Loucy (cell line): ENCODE measurements around the gene FANCE.

Experiments
- H2AFZ ChIP-seq: fragments of 200-600 bp; sonication (generic); 2 replicates; pipeline ENCODE4 v1.6.0; 2016; ENCODE audit warnings: antibody characterized with exemption, mild to moderate bottlenecking, low read length, moderate library complexity
- H3F3A ChIP-seq: fragments of 200-600 bp; 2 replicates; pipeline ENCODE4 v1.6.0; 2016; ENCODE audit warnings: antibody characterized with exemption, low read depth, mild to moderate bottlenecking
- H3K27me3 ChIP-seq: fragments of 200-600 bp; sonication (generic); 2 replicates; pipeline ENCODE4 v1.6.1; 2014; ENCODE audit warnings: low read length, mild to moderate bottlenecking; ENCODE audit not compliant: insufficient read depth, poor library complexity, severe bottlenecking
- H3K36me3 ChIP-seq: fragments of 200-600 bp; sonication (generic); 2 replicates; pipeline ENCODE4 v1.6.1; 2016; ENCODE audit warnings: low read length; ENCODE audit not compliant: insufficient read depth
- H3K4me1 ChIP-seq: fragments of 200-600 bp; sonication (generic); 2 replicates; pipeline ENCODE4 v1.5.1; 2014; ENCODE audit warnings: low read length, mild to moderate bottlenecking; ENCODE audit not compliant: insufficient read depth, poor library complexity, severe bottlenecking
- H3K4me2 ChIP-seq: fragments of 200-600 bp; sonication (generic); 2 replicates; pipeline ENCODE4 v1.6.0; 2014; ENCODE audit warnings: antibody characterized with exemption, low read length, low read depth, mild to moderate bottlenecking; ENCODE audit not compliant: poor library complexity, severe bottlenecking
- H3K4me3 ChIP-seq: fragments of 200-600 bp; sonication (generic); 2 replicates; pipeline ENCODE4 v1.5.1; 2014; ENCODE audit warnings: low read length, mild to moderate bottlenecking, mixed read lengths; ENCODE audit not compliant: poor library complexity, severe bottlenecking
- H3K79me2 ChIP-seq: fragments of 200-600 bp; sonication (generic); 2 replicates; pipeline ENCODE4 v1.6.1; 2014; ENCODE audit warnings: low read length; ENCODE audit not compliant: insufficient read depth
- H3K9ac ChIP-seq: fragments of 200-600 bp; sonication (generic); 2 replicates; pipeline ENCODE4 v1.6.0; 2014; ENCODE audit warnings: mild to moderate bottlenecking, low read depth, low read length, moderate library complexity; ENCODE audit not compliant: poor library complexity, severe bottlenecking
- H3K9me2 ChIP-seq: fragments of 200-600 bp; sonication (generic); replicated peaks from 2 replicates; pipeline ENCODE4 v1.6.1; 2016; ENCODE audit warnings: low read depth, low read length, mixed read lengths
- H3K9me3 ChIP-seq: fragments of 200-600 bp; sonication (generic); 2 replicates; pipeline ENCODE4 v1.6.1; 2014; ENCODE audit warnings: mild to moderate bottlenecking, antibody characterized with exemption, low read length, low read depth; ENCODE audit not compliant: insufficient read depth
- H4K20me1 ChIP-seq: fragments of 200-600 bp; sonication (generic); 2 replicates; pipeline ENCODE4 v1.6.0; 2014; ENCODE audit warnings: antibody characterized with exemption, low read length, mild to moderate bottlenecking; ENCODE audit not compliant: insufficient read depth, poor library complexity, severe bottlenecking
- EZH2phosphoT487 ChIP-seq: fragments of 200-600 bp; IDR thresholded peaks from 2 replicates; pipeline ENCODE4 v1.6.1; 2018; ENCODE audit warnings: antibody characterized with exemption, mild to moderate bottlenecking, moderate library complexity, borderline replicate concordance
- TF ChIP-seq, protein P1 (sequence below): fragments of 200-600 bp; sonication (generic); conservative IDR thresholded peaks from 2 replicates; pipeline ENCODE4 v1.5.1; 2014; ENCODE audit warnings: mild to moderate bottlenecking, antibody characterized with exemption, low read length

FANCE gene

GRCh38 chr6:35473075-35473849 lies 21.1 kb downstream of the FANCE start:
- no peaks in the 10 kb centered on the region for H3K9me3 ChIP-seq
- peaks cover 51% of the 10 kb centered on the region for H3K79me2 ChIP-seq
- H3K4me2 ChIP-seq = peak overlapping the region; percentile 89
- no peaks in the 10 kb centered on the region for H3K9me2 ChIP-seq
- H3K36me3 ChIP-seq = peaks cover 45% of the 10 kb centered on the region
- H3K4me1 ChIP-seq = peaks cover 24% of the 10 kb centered on the region
- TF ChIP-seq, protein P1, sequence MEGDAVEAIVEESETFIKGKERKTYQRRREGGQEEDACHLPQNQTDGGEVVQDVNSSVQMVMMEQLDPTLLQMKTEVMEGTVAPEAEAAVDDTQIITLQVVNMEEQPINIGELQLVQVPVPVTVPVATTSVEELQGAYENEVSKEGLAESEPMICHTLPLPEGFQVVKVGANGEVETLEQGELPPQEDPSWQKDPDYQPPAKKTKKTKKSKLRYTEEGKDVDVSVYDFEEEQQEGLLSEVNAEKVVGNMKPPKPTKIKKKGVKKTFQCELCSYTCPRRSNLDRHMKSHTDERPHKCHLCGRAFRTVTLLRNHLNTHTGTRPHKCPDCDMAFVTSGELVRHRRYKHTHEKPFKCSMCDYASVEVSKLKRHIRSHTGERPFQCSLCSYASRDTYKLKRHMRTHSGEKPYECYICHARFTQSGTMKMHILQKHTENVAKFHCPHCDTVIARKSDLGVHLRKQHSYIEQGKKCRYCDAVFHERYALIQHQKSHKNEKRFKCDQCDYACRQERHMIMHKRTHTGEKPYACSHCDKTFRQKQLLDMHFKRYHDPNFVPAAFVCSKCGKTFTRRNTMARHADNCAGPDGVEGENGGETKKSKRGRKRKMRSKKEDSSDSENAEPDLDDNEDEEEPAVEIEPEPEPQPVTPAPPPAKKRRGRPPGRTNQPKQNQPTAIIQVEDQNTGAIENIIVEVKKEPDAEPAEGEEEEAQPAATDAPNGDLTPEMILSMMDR = no peak
- TF ChIP-seq EZH2phosphoT487 = no peak
- no peak overlapping the region for H2AFZ ChIP-seq
- H3K4me3 ChIP-seq = no peak overlapping the region
- H4K20me1 ChIP-seq = peaks cover 57% of the 10 kb centered on the region
- no peak overlapping the region for H3K9ac ChIP-seq
- H3F3A ChIP-seq = peaks cover 3% of the 10 kb centered on the region; the same call in 1 of the 2 replicates
- H3K27me3 ChIP-seq = peaks cover 11% of the 10 kb centered on the region

DNA sequence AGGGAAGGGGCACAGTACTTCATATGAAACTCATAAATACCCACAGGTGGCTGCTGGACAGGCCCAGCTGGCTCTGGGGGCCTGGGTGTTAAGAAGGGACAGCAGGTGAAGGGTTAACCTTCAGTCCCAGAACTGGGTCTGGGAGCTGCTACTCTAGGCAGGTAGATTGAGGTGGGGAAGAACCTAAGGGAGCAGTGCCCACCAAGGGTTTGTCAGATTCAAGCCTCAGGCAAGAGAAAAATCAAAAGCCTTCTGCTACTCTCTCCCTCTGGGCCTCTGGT lies 21.7 kb downstream of the FANCE start:
- Histone ChIP-seq H3K9me2 (no peaks in the 10 kb centered on the region), H2AFZ (no peak overlapping the region), H3K9ac (no peak overlapping the region), H3K9me3 (no peaks in the 10 kb centered on the region), H3K4me1 (peaks cover 24% of the 10 kb centered on the region), H3K79me2 (peaks cover 46% of the 10 kb centered on the region), H4K20me1 (peaks cover 52% of the 10 kb centered on the region), H3K4me2 (no peak overlapping the region), H3K4me3 (no peak overlapping the region), H3F3A (peaks cover 3% of the 10 kb centered on the region; the same call in 1 of the 2 replicates), H3K36me3 (peaks cover 42% of the 10 kb centered on the region), H3K27me3 (peaks cover 6% of the 10 kb centered on the region)
- TF ChIP-seq, protein P1 = no peak
- TF ChIP-seq EZH2phosphoT487 = no peak

GRCh38 chr6:35474131-35474941 lies 22.2 kb downstream of the FANCE start:
- Histone ChIP-seq H3K36me3 (peaks cover 37% of the 10 kb centered on the region), H3K9me3 (no peaks in the 10 kb centered on the region), H4K20me1 (peaks cover 47% of the 10 kb centered on the region), H3K9ac (no peak overlapping the region), H3F3A (peaks cover 3% of the 10 kb centered on the region; the same call in 1 of the 2 replicates), H3K79me2 (peaks cover 40% of the 10 kb centered on the region), H3K4me3 (no peak overlapping the region), H3K9me2 (no peaks in the 10 kb centered on the region), H2AFZ (no peak overlapping the region), H3K4me1 (peaks cover 24% of the 10 kb centered on the region), H3K4me2 (no peak overlapping the region), H3K27me3 (peaks cover under 1% of the 10 kb centered on the region)
- TF ChIP-seq EZH2phosphoT487 = no peak
- TF ChIP-seq, protein P1 = no peak
